NCI-H1417 treated with DMSO at 0.1 percent for 48 hours (cell line): Measurements from ENCODE around the gene TECTA.

ENCODE experiments used
- DNase-seq: peaks from one replicate; lab custom pipeline; 2025; lab: John Stamatoyannopoulos, UW

Gene TECTA

GRCh38 chr11:121179306-121179705 lies 78.3 kb downstream of the TECTA start:
- no peak for DNase-seq

GRCh38 chr11:121180183-121180582 lies 79.1 kb downstream of the TECTA start:
- no peak for DNase-seq

- no peak for DNase-seq
Measured at GRCh38 chr11:121188776-121189175, 87.7 kb downstream of the TECTA start.

- DNase-seq = no peak
Measured at GRCh38 chr11:121191818-121192217, 90.8 kb downstream of the TECTA start.

- DNase-seq = no peak
Measured at GRCh38 chr11:121194731-121195596, 93.9 kb downstream of the TECTA start.

GRCh38 chr11:121198491-121198890 lies 97.4 kb downstream of the TECTA start:
- no peak for DNase-seq

GRCh38 chr11:121199516-121199915 lies 98.5 kb downstream of the TECTA start:
- no peak for DNase-seq

GRCh38 chr11:121206810-121207209 lies 105.8 kb downstream of the TECTA start:
- no peak for DNase-seq

- DNase-seq = no peak
Measured at GRCh38 chr11:121207485-121208115, 106.6 kb downstream of the TECTA start.

GRCh38 chr11:121210445-121211080 lies 109.5 kb downstream of the TECTA start:
- no peak for DNase-seq

- DNase-seq = no peak
Measured at GRCh38 chr11:121211626-121212025, 110.6 kb downstream of the TECTA start.

- DNase-seq = no peak
Measured at GRCh38 chr11:121212536-121213361, 111.7 kb downstream of the TECTA start.

GRCh38 chr11:121213362-121213893 lies 112.4 kb downstream of the TECTA start:
- DNase-seq = no peak

- no peak for DNase-seq
Measured at GRCh38 chr11:121214861-121215260, 113.8 kb downstream of the TECTA start.

- DNase-seq = no peak
Measured at GRCh38 chr11:121221496-121222200, 120.6 kb downstream of the TECTA start.

- no peak for DNase-seq
Measured at GRCh38 chr11:121223161-121223560, 122.1 kb downstream of the TECTA start.

GRCh38 chr11:121225382-121225781 lies 124.3 kb downstream of the TECTA start:
- no peak for DNase-seq

GRCh38 chr11:121226415-121227263 lies 125.6 kb downstream of the TECTA start:
- no peak for DNase-seq

- no peak for DNase-seq
Measured at GRCh38 chr11:121228851-121229250, 127.8 kb downstream of the TECTA start.
